Epithelial cell of proximal tubule (primary cell): ENCODE data around the gene EPO. TPM values are rescaled to one million over a fixed set of nuclear protein-coding genes. Genes with fewer than 3 reads are reported as not detected.

ENCODE experiments used
- DNase-seq: peaks from one replicate; pipeline ENCODE4 v3.0.0-alpha.2; 2011; ENCODE audit warnings: low read depth
- H3K4me3 ChIP-seq: 2 replicates; pipeline ENCODE4 v1.5.1; 2011; ENCODE audit warnings: low read depth, mild to moderate bottlenecking, low read length
- total RNA-seq: library from RNA; depleted of rRNA; stranded (reverse); fragments of >200 nt; gene quantifications from 2 replicates; pipeline ENCODE4 v1.2.3, GENCODE V29; 2015
- TF ChIP-seq, protein P1 (sequence below): conservative IDR thresholded peaks from 2 replicates; pipeline ENCODE4 v1.5.1; 2012; ENCODE audit warnings: low read depth, mild to moderate bottlenecking, low read length

EPO gene
- total RNA-seq, 1 donor from 2014 or later, result not detected

DNA sequence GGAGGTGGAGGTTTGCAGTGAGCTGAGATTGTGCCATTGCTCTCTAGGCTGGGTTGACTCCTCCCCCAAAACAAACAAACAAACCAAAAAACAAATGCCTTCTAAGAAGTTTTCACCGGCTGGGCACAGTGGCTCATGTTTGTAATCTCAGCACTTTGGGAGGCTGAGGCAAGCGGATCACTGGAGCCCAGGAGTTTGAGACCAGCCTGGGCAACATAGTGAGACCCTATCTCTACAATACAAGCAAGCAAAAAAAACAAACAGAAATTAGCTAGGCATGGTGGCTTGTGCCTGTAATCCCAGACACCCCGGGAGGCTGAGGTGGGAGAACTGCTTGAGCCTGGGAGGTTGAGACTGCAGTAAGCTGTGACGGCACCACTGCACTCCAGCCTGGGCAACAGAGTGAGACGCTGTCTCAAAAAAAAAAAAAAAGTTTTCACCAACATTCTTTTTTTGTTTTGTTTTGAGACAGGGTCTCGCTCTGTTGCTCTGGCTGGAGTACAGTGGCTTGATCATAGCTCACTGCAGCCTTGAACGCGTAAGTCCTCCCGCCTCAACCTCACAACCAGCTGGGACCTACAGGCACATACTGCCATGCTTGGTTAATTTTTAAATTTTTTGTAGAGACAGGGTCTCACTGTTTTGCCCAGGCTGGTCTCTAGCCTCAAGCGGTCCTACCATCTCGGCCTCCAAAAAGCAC, 11.8 kb downstream of the EPO start:
- no peak overlapping the region for H3K4me3 ChIP-seq
- no peak for DNase-seq
- TF ChIP-seq, protein P1, sequence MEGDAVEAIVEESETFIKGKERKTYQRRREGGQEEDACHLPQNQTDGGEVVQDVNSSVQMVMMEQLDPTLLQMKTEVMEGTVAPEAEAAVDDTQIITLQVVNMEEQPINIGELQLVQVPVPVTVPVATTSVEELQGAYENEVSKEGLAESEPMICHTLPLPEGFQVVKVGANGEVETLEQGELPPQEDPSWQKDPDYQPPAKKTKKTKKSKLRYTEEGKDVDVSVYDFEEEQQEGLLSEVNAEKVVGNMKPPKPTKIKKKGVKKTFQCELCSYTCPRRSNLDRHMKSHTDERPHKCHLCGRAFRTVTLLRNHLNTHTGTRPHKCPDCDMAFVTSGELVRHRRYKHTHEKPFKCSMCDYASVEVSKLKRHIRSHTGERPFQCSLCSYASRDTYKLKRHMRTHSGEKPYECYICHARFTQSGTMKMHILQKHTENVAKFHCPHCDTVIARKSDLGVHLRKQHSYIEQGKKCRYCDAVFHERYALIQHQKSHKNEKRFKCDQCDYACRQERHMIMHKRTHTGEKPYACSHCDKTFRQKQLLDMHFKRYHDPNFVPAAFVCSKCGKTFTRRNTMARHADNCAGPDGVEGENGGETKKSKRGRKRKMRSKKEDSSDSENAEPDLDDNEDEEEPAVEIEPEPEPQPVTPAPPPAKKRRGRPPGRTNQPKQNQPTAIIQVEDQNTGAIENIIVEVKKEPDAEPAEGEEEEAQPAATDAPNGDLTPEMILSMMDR, result no peak

DNA sequence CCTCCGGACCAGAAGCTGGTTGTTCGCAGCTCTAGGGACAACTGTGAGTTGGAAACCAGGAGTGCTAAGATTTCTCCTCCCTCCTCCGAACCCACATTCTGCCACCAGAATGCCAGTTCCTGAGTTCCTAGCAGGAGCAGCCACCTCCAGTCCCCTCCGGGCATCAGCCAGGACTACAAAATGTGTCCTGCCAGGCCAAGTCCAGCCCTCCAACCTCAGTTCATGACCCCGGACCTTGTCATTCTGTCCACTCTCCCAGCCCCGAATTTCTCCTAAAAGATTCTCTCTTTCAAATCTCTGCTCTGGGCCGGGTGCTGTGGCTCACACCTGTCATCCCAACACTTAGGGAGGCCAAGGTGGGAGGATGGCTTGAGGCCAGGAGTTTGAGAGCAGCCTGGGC, 15.5 kb downstream of the EPO start:
- no peak for DNase-seq
- no peak overlapping the region for H3K4me3 ChIP-seq
- TF ChIP-seq, protein P1, result no peak

DNA sequence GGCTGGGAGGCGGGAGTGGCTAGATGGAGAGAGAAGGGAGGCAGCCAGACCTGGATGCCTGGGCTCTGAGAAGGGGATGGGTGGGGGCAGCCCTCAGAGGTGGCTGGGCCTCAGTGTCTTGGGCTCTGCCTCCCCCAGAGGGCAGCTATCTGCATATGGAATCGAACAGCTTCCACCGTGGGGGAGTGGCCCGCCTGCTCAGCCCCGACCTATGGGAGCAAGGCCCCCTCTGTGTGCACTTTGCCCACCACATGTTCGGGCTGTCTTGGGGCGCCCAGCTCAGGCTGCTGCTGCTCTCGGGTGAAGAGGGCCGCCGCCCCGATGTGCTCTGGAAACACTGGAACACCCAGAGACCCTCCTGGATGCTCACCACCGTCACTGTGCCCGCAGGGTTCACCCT, 16.4 kb downstream of the EPO start:
- TF ChIP-seq, protein P1, result no peak
- H3K4me3 ChIP-seq, result no peak overlapping the region
- no peak for DNase-seq

DNA sequence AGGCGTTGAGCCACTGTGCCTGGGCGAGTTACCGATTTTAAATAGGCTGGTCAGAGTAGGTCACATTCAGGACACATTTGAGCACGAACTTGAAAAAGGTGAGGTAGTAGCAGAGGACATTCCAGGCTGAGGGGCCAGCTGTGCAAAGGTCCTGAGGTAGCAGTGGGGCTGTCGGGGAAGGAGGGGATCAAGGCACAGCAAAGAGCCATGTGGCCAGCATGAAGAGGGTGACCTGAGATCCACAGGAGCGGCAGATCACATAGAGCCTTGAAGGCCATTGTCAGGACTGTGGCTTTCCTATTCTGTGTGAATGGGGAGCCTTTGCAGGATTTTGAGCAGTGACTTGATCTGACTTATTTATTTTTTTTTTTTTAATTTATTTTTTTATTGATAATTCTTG, 19.7 kb downstream of the EPO start:
- no peak overlapping the region for H3K4me3 ChIP-seq
- DNase-seq, result no peak
- TF ChIP-seq, protein P1, result no peak

DNA sequence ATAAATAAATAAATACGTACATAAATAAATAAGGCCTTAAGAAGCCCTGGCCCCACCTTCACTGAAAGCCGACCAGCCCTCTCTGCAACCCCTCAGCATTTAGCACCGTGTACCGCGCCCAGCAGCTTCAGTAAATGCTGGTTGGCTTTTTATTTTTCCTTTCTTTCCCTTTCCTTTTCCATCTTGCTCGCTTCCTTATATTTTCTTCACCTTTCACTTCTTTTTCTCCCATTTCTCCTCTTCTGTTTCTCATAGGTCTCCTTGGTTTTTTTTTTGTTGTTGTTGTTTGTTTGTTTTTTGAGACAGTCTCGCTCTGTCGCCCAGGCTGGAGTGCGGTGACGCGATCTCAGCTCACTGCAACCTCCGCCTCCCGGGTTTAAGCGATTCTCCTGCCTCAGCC, 24.3 kb downstream of the EPO start:
- TF ChIP-seq, protein P1, result no peak
- H3K4me3 ChIP-seq, result no peak overlapping the region
- DNase-seq, result no peak

DNA sequence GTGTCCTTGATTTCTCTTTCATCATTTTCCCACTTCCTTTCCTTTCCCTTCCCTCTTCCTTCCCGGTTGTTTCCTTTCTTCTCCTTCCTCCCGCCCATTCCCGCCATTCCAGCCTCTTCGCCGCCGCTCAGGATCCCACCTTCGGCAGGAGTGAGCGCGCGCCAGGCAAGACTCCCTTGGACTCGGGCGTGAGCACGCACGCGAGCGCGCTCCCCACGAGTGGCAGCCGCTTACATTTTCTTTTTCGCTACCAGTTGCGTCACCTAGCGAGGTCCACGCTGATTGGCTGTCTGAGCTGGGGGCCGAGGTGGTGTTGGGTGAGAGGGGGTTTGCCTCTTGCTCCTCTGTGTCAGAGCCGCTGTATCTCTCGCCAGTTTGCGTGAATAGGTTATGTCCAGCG, 24.9 kb downstream of the EPO start:
- H3K4me3 ChIP-seq, result peak overlapping the region; percentile 45
- TF ChIP-seq, protein P1, result no peak
- no peak for DNase-seq

DNA sequence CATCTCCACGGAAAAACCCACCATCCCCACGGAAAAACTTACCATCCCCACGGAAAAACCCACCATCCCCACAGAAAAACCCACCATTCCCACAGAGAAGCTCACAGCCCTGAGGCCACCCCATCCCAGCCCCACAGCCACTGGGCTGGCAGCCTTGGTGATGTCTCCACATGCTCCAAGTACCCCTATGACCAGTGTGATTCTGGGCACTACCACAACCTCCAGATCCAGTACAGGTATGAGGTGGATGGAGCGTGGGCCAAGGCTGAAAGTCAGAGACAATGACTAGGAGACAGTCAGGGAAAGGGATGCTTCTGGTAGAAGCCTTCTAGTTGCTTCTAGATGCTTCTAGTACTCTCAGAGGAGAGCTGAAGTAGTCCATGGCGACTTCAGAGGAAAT, 32.7 kb downstream of the EPO start:
- DNase-seq, result no peak
- no peak overlapping the region for H3K4me3 ChIP-seq
- TF ChIP-seq, protein P1, result no peak
